Measurements from ENCODE around the gene RERE. TPM values are rescaled to one million over a fixed set of nuclear protein-coding genes. Genes with fewer than 3 reads are reported as not detected.

RERE gene
- total RNA-seq, 2 experiments from 2014 or later: 73.1 to 211 TPM

DNA sequence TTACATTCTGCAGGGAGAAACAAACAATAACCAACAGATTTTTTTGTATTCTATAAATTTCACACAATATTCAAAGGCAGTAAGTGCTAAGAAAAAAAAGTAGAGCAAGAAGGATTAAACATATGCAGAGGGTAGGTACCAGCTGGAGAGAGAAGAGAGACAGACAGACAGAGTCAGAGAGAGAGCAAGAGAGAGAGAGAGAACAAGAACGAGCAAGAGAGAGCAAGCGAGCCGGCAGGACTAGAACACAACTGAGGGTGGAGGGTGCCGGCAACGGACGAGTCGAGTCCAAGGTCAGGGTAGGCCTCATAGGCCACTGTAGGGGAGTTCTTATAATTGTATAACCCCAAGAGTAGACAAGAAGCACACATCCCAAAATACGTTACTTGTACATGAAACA is 97.1 kb downstream of the RERE start:
- DNase-seq (ENCODE audit: low spot score): no peak
- intact Hi-C loops (cut with micrococcal nuclease; ENCODE audit: unreplicated experiment): loop anchor here (10.0 kb wide), 1 partner anchor 366 kb away; no protein-coding TSS in a partner anchor

DNA sequence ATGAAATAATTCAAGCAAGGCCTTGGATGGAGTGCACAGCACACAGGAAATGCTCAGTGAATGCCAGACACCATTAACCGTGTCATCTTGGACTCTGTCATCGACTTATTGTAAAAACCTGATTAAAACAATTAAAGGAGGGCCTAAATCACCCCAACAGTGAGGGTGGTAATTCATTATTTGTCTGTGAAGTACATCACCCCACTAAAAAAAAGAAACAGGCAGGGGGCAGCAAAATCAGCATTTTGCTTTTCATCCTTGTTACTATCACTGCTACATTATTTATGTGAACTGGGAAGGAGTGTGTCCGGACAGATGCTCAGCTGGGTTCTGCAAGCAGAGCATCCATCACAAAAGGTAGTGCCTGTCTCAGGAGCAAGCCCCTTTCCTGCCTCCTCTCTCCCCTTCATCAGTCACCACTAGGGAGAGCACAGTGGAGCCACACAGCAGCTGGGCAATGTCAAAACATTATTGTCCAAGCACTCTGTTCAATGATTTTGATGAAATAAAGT is 98.5 kb downstream of the RERE start:
- H3K4me3 ChIP-seq (ENCODE audit: low read depth, low read length, poor library complexity, severe bottlenecking): no peak overlapping the region
- H3K4me1 ChIP-seq (ENCODE audit: insufficient read depth, low read length, poor library complexity, severe bottlenecking): peaks cover 52% of the 10 kb centered on the region
- H3K79me2 ChIP-seq (ENCODE audit: insufficient read depth, low read depth, low read length): peaks cover 51% of the 10 kb centered on the region; the same call in 1 of the 2 replicates
- no peaks in the 10 kb centered on the region for H3K36me3 ChIP-seq (ENCODE audit: insufficient read depth, low read length)
- H3K27ac ChIP-seq (ENCODE audit: low read depth, low read length, poor library complexity, severe bottlenecking): no peak overlapping the region
- intact Hi-C loops (cut with micrococcal nuclease; ENCODE audit: unreplicated experiment): no loop called here
- H4K20me1 ChIP-seq (ENCODE audit: insufficient read depth, low read length): no peaks in the 10 kb centered on the region
- H3K9me3 ChIP-seq (ENCODE audit: low read length): no peaks in the 10 kb centered on the region
- no peak for TF ChIP-seq EZH2phosphoT487 (IDR thresholded peaks at IDR 0.05; ENCODE audit: borderline replicate concordance, low read depth, low read length)
- TF ChIP-seq, protein P1, sequence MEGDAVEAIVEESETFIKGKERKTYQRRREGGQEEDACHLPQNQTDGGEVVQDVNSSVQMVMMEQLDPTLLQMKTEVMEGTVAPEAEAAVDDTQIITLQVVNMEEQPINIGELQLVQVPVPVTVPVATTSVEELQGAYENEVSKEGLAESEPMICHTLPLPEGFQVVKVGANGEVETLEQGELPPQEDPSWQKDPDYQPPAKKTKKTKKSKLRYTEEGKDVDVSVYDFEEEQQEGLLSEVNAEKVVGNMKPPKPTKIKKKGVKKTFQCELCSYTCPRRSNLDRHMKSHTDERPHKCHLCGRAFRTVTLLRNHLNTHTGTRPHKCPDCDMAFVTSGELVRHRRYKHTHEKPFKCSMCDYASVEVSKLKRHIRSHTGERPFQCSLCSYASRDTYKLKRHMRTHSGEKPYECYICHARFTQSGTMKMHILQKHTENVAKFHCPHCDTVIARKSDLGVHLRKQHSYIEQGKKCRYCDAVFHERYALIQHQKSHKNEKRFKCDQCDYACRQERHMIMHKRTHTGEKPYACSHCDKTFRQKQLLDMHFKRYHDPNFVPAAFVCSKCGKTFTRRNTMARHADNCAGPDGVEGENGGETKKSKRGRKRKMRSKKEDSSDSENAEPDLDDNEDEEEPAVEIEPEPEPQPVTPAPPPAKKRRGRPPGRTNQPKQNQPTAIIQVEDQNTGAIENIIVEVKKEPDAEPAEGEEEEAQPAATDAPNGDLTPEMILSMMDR (conservative IDR thresholded peaks at IDR 0.05; ENCODE audit: low read length): peak; percentile 73
- BruUV-seq (replicated peaks): no TSS peak
- CTCF ChIA-PET (ENCODE audit: unreplicated experiment): no interaction called here
- no peak overlapping the region for H3K4me2 ChIP-seq (ENCODE audit: low read length)
- no peak for DNase-seq (ENCODE audit: low spot score)
- no peak overlapping the region for H2AFZ ChIP-seq (ENCODE audit: low read length)
- POLR2A ChIA-PET: interaction anchor here (1.5 kb wide), 1 partner anchor 22 kb away, joined by 3 read pairs; no protein-coding TSS in a partner anchor
- H3K9me2 ChIP-seq (ENCODE audit: insufficient read depth, low read length): no peaks in the 10 kb centered on the region

More for the DNA sequence above, 97.1 kb downstream of the RERE start:
- H3K4me1 ChIP-seq (ENCODE audit: insufficient read depth, low read length, poor library complexity, severe bottlenecking): peaks cover 45% of the 10 kb centered on the region
- no TSS peak for BruUV-seq (replicated peaks)
- H3K9me3 ChIP-seq (ENCODE audit: low read length): no peaks in the 10 kb centered on the region
- no peak overlapping the region for H3K27ac ChIP-seq (ENCODE audit: low read depth, low read length, poor library complexity, severe bottlenecking)
- ChIA-PET CTCF (ENCODE audit: unreplicated experiment) (no interaction called here), POLR2A (no interaction called here)
- peaks cover 50% of the 10 kb centered on the region; the same call in 1 of the 2 replicates for H3K79me2 ChIP-seq (ENCODE audit: insufficient read depth, low read depth, low read length)
- H3K4me3 ChIP-seq (ENCODE audit: low read depth, low read length, poor library complexity, severe bottlenecking): no peak overlapping the region
- no peaks in the 10 kb centered on the region; the same call in 1 of the 2 replicates for H3K36me3 ChIP-seq (ENCODE audit: insufficient read depth, low read length)
- H3K9me2 ChIP-seq (ENCODE audit: insufficient read depth, low read length): no peaks in the 10 kb centered on the region
- H4K20me1 ChIP-seq (ENCODE audit: insufficient read depth, low read length): no peaks in the 10 kb centered on the region
- H3K4me2 ChIP-seq (ENCODE audit: low read length): no peak overlapping the region
- no peak overlapping the region for H2AFZ ChIP-seq (ENCODE audit: low read length)
- TF ChIP-seq, protein P1 (conservative IDR thresholded peaks at IDR 0.05; ENCODE audit: low read length): no peak

DNA sequence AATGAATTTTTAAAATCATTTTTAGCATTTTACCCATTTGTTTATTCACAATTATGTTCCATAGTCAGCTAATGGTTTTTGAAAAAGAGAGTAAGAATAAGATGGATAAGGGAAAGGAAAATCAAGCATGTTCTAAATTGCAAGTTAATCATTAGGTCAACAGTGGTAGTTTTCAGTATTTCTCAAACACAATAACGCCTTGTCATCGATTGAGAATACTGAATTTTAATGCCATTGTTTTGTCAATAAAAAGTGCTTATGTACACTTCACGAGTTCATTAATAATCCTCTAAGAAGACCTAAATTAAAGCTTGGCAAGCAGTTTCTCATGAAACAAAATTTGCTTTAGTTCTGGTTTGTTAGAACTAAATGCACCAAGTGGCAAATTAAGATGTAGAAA is 100.3 kb downstream of the RERE start:
- TF ChIP-seq, protein P1 (conservative IDR thresholded peaks at IDR 0.05; ENCODE audit: low read length): no peak
- no peak for TF ChIP-seq EZH2phosphoT487 (IDR thresholded peaks at IDR 0.05; ENCODE audit: borderline replicate concordance, low read depth, low read length)
- intact Hi-C loops (cut with micrococcal nuclease; ENCODE audit: unreplicated experiment): no loop called here

More for the DNA sequence above, 100.3 kb downstream of the RERE start:
- Histone ChIP-seq H3K9me3 (ENCODE audit: low read length) (no peaks in the 10 kb centered on the region), H2AFZ (ENCODE audit: low read length) (no peak overlapping the region), H3K4me1 (ENCODE audit: insufficient read depth, low read length, poor library complexity, severe bottlenecking) (peaks cover 52% of the 10 kb centered on the region), H3K4me2 (ENCODE audit: low read length) (no peak overlapping the region), H3K79me2 (ENCODE audit: insufficient read depth, low read depth, low read length) (peaks cover 55% of the 10 kb centered on the region; the same call in 1 of the 2 replicates), H3K27ac (ENCODE audit: low read depth, low read length, poor library complexity, severe bottlenecking) (no peak overlapping the region), H3K9me2 (ENCODE audit: insufficient read depth, low read length) (no peaks in the 10 kb centered on the region), H3K36me3 (ENCODE audit: insufficient read depth, low read length) (no peaks in the 10 kb centered on the region), H3K4me3 (ENCODE audit: low read depth, low read length, poor library complexity, severe bottlenecking) (no peak overlapping the region), H4K20me1 (ENCODE audit: insufficient read depth, low read length) (no peaks in the 10 kb centered on the region)
- no TSS peak for BruUV-seq (replicated peaks)
- ChIA-PET POLR2A (interaction anchor here (1.4 kb wide), 1 partner anchor 11 kb away, joined by 4 read pairs; no protein-coding TSS in a partner anchor), CTCF (ENCODE audit: unreplicated experiment) (no interaction called here)
- DNase-seq (ENCODE audit: low spot score): no peak

Measured in OCI-LY7 (cell line).